MM.1S (cell line): ENCODE results near the gene FAM222B.
"Not testable (repeated sequence)": the region's sequence is repeated elsewhere in the genome, so short reads cannot be mapped to it uniquely, and the experiment has no call there.

Experiments used
- DNase-seq: peaks from one replicate; pipeline ENCODE4 v3.0.0-alpha.2; 2015
- H2AFZ ChIP-seq: fragments of 300-600 bp; sonication (generic); 2 replicates; pipeline ENCODE4 v1.6.0; 2016; ENCODE audit warnings: antibody characterized with exemption, low read length
- H3F3A ChIP-seq: fragments of 300-600 bp; sonication (generic); 2 replicates; pipeline ENCODE4 v1.6.1; 2016; ENCODE audit warnings: mild to moderate bottlenecking, antibody characterized with exemption, low read length, moderate library complexity, mixed read lengths; ENCODE audit not compliant: insufficient read depth
- H3K27ac ChIP-seq: fragments of 300-600 bp; sonication (generic); 2 replicates; pipeline ENCODE4 v1.5.1; 2016; ENCODE audit warnings: mild to moderate bottlenecking, low read length
- H3K27me3 ChIP-seq: fragments of 300-600 bp; sonication (generic); replicated peaks from 2 replicates; pipeline ENCODE4 v1.6.0; 2016; ENCODE audit warnings: low read length; ENCODE audit not compliant: insufficient read depth
- H3K36me3 ChIP-seq: fragments of 300-600 bp; sonication (generic); replicated peaks from 2 replicates; pipeline ENCODE4 v1.6.1; 2016; ENCODE audit warnings: mild to moderate bottlenecking, low read length, mixed read lengths; ENCODE audit not compliant: insufficient read depth
- H3K4me1 ChIP-seq: fragments of 300-600 bp; sonication (generic); 2 replicates; pipeline ENCODE4 v1.6.1; 2016; ENCODE audit warnings: low read length, mixed read lengths
- H3K4me2 ChIP-seq: fragments of 300-600 bp; sonication (generic); 2 replicates; pipeline ENCODE4 v1.6.0; 2016; ENCODE audit warnings: low read depth, low read length
- H3K4me3 ChIP-seq: fragments of 300-600 bp; sonication (generic); 2 replicates; pipeline ENCODE4 v1.5.1; 2016; ENCODE audit warnings: low read length, mixed read lengths
- H3K79me2 ChIP-seq: fragments of 300-600 bp; sonication (generic); 2 replicates; pipeline ENCODE4 v1.6.1; 2016; ENCODE audit warnings: mixed run types, low read length, mixed read lengths
- H3K9ac ChIP-seq: fragments of 300-600 bp; sonication (generic); 2 replicates; pipeline ENCODE4 v1.6.1; 2016; ENCODE audit warnings: low read length, mixed read lengths
- H3K9me2 ChIP-seq: fragments of 300-600 bp; sonication (generic); replicated peaks from 2 replicates; pipeline ENCODE4 v1.6.1; 2016; ENCODE audit warnings: mild to moderate bottlenecking, low read length, mixed read lengths; ENCODE audit not compliant: insufficient read depth
- H3K9me3 ChIP-seq: fragments of 300-600 bp; sonication (generic); replicated peaks from 2 replicates; pipeline ENCODE4 v1.6.1; 2016; ENCODE audit warnings: mild to moderate bottlenecking, low read length, mixed read lengths; ENCODE audit not compliant: insufficient read depth
- H4K20me1 ChIP-seq: fragments of 300-600 bp; sonication (generic); 2 replicates; pipeline ENCODE4 v1.6.1; 2016; ENCODE audit warnings: mild to moderate bottlenecking, low read length, moderate library complexity, mixed read lengths; ENCODE audit not compliant: insufficient read depth
- CTCF ChIP-seq: fragments of 300-600 bp; sonication (generic); IDR thresholded peaks from 2 replicates; pipeline ENCODE4 v1.5.1; 2016; ENCODE audit warnings: antibody characterized with exemption, low read length, mixed read lengths
- EZH2 ChIP-seq: fragments of 300-600 bp; sonication (generic); optimal IDR thresholded peaks from 2 replicates; pipeline ENCODE3; 2017; ENCODE audit warnings: low read depth, mild to moderate bottlenecking, antibody characterized with exemption, low read length, mixed read lengths
- EZH2phosphoT487 ChIP-seq: fragments of 300-600 bp; sonication (generic); IDR thresholded peaks from 2 replicates; pipeline ENCODE4 v1.6.1; 2018; ENCODE audit warnings: antibody characterized with exemption, low read length

Gene FAM222B

GRCh38 chr17:28879886-28880571 is 37.4 kb upstream of the FAM222B start:
- TF ChIP-seq EZH2phosphoT487 (no peak), EZH2 (no peak), CTCF (no peak)
- Histone ChIP-seq H3K9me2 (no peaks in the 10 kb centered on the region), H3K27ac (no peak overlapping the region), H3K4me3 (no peak overlapping the region), H2AFZ (no peak overlapping the region), H3K4me1 (no peaks in the 10 kb centered on the region), H3K27me3 (no peaks in the 10 kb centered on the region), H3K9me3 (no peaks in the 10 kb centered on the region), H4K20me1 (no peaks in the 10 kb centered on the region), H3K4me2 (no peak overlapping the region), H3K9ac (no peak overlapping the region), H3F3A (peaks cover 4% of the 10 kb centered on the region; the same call in 1 of the 2 replicates), H3K79me2 (no peaks in the 10 kb centered on the region), H3K36me3 (no peaks in the 10 kb centered on the region)
- no peak for DNase-seq

- Histone ChIP-seq H3F3A (peaks cover 4% of the 10 kb centered on the region; the same call in 1 of the 2 replicates), H4K20me1 (no peaks in the 10 kb centered on the region), H3K27me3 (no peaks in the 10 kb centered on the region), H3K9me2 (no peaks in the 10 kb centered on the region), H3K4me2 (no peak overlapping the region), H3K79me2 (no peaks in the 10 kb centered on the region), H3K4me1 (no peaks in the 10 kb centered on the region), H3K9me3 (no peaks in the 10 kb centered on the region), H3K9ac (no peak overlapping the region), H3K27ac (no peak overlapping the region), H3K4me3 (no peak overlapping the region), H3K36me3 (no peaks in the 10 kb centered on the region), H2AFZ (no peak overlapping the region)
- peak; percentile 31 for DNase-seq
- TF ChIP-seq EZH2 (no peak), CTCF (peak; percentile 23)
Measured at GRCh38 chr17:28878981-28879380, 36.4 kb upstream of the FAM222B start.

GRCh38 chr17:28878158-28878910 is 35.7 kb upstream of the FAM222B start:
- no peaks in the 10 kb centered on the region for H3K4me1 ChIP-seq
- H4K20me1 ChIP-seq, result no peaks in the 10 kb centered on the region
- peaks cover 4% of the 10 kb centered on the region; the same call in 1 of the 2 replicates for H3F3A ChIP-seq
- no peak for DNase-seq
- no peaks in the 10 kb centered on the region for H3K36me3 ChIP-seq
- H3K9ac ChIP-seq, result no peak overlapping the region
- no peaks in the 10 kb centered on the region for H3K79me2 ChIP-seq
- no peaks in the 10 kb centered on the region for H3K9me2 ChIP-seq
- H3K27me3 ChIP-seq, result no peaks in the 10 kb centered on the region
- no peak overlapping the region for H3K4me2 ChIP-seq
- no peaks in the 10 kb centered on the region for H3K9me3 ChIP-seq
- no peak for TF ChIP-seq EZH2
- TF ChIP-seq EZH2phosphoT487, result no peak
- TF ChIP-seq CTCF, result no peak
- no peak overlapping the region for H2AFZ ChIP-seq
- no peak overlapping the region for H3K4me3 ChIP-seq
- H3K27ac ChIP-seq, result no peak overlapping the region

- not testable (repeated sequence) for H2AFZ ChIP-seq
Measured at GRCh38 chr17:28877150-28877711, 34.6 kb upstream of the FAM222B start.

More at GRCh38 chr17:28877150-28877711, 34.6 kb upstream of the FAM222B start:
- H3K9me3 ChIP-seq, H3K9ac ChIP-seq, H3K4me2 ChIP-seq, H3K27me3 ChIP-seq, H3K4me3 ChIP-seq, H4K20me1 ChIP-seq, H3K4me1 ChIP-seq, H3K36me3 ChIP-seq, H3K79me2 ChIP-seq, DNase-seq, H3K9me2 ChIP-seq, H3F3A ChIP-seq, H3K27ac ChIP-seq: not testable (repeated sequence)
